Measurements from ENCODE around the gene CAMK2N1.

DNA sequence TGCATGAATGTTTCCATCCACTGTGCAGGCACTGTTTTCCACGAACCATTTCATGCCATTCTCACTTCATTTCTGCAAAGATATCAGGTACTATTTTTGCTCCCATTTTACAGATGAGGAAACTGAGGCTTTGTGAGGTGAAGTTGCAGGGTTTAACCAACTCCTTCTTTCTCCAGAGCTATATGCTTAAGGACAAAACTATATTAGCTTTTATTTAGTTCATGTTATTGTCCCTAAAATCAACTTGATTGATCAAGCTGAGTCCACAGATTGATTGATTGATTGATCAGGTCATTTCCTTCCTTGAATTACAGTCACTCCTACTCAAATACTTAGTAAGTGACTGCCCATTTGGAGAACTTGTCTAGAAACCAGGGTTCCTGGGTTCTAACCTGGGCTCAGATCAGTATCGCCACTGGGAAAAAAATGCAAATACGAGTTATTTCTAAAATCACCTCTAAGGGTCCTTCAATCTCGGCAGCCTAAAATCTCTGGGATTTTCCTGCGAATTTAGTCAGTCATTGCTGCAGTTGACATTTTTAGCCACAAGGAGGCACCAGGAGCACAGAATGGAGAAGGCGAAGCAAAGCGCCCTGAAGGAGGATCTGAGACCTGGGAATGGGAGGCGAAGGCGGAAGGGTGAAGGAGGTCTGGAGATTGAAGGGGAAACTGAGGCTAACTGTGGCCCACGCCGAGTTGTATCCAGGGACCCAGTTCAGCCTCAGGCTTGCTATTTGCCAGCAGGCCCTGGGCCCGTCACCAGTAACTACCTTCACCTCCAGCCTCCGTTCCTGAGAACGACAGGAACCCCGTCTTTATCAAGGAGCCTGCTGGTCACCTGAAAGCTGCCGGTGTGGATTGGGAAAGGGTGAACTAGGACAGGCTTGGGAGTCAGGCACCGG is 36.2 kb upstream of the CAMK2N1 start:
- TF ChIP-seq, protein P1, sequence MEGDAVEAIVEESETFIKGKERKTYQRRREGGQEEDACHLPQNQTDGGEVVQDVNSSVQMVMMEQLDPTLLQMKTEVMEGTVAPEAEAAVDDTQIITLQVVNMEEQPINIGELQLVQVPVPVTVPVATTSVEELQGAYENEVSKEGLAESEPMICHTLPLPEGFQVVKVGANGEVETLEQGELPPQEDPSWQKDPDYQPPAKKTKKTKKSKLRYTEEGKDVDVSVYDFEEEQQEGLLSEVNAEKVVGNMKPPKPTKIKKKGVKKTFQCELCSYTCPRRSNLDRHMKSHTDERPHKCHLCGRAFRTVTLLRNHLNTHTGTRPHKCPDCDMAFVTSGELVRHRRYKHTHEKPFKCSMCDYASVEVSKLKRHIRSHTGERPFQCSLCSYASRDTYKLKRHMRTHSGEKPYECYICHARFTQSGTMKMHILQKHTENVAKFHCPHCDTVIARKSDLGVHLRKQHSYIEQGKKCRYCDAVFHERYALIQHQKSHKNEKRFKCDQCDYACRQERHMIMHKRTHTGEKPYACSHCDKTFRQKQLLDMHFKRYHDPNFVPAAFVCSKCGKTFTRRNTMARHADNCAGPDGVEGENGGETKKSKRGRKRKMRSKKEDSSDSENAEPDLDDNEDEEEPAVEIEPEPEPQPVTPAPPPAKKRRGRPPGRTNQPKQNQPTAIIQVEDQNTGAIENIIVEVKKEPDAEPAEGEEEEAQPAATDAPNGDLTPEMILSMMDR (IDR thresholded peaks at IDR 0.05 in 2 of 3, conservative IDR thresholded peaks at IDR 0.05 in 1 of 3; ENCODE audit: control insufficient read depth in 2 of 3, extremely low read depth in 1 of 3, insufficient read depth in 1 of 3, low read depth in 3 of 3, low read length in 3 of 3): peak; percentile 85 to 89 (median 87)
- TF ChIP-seq TAF1 (IDR thresholded peaks at IDR 0.05; ENCODE audit: borderline replicate concordance, low read depth, low read length): no peak
- TF ChIP-seq TCF7 (IDR thresholded peaks at IDR 0.05; ENCODE audit: borderline replicate concordance): no peak
- no peak for TF ChIP-seq PML (IDR thresholded peaks at IDR 0.05; ENCODE audit: low read length)
- no peak for TF ChIP-seq RB1 (IDR thresholded peaks at IDR 0.05; ENCODE audit: borderline replicate concordance)
- TF ChIP-seq SRF (IDR thresholded peaks at IDR 0.05; ENCODE audit: low read depth in 2 of 2, low read length in 2 of 2): no peak
- TF ChIP-seq NFXL1 (IDR thresholded peaks at IDR 0.05; ENCODE audit: borderline replicate concordance): no peak
- no peak for TF ChIP-seq BHLHE40 (IDR thresholded peaks at IDR 0.05; ENCODE audit: borderline replicate concordance in 1 of 2, low read depth in 2 of 2, low read length in 1 of 2)
- TF ChIP-seq, protein P2, sequence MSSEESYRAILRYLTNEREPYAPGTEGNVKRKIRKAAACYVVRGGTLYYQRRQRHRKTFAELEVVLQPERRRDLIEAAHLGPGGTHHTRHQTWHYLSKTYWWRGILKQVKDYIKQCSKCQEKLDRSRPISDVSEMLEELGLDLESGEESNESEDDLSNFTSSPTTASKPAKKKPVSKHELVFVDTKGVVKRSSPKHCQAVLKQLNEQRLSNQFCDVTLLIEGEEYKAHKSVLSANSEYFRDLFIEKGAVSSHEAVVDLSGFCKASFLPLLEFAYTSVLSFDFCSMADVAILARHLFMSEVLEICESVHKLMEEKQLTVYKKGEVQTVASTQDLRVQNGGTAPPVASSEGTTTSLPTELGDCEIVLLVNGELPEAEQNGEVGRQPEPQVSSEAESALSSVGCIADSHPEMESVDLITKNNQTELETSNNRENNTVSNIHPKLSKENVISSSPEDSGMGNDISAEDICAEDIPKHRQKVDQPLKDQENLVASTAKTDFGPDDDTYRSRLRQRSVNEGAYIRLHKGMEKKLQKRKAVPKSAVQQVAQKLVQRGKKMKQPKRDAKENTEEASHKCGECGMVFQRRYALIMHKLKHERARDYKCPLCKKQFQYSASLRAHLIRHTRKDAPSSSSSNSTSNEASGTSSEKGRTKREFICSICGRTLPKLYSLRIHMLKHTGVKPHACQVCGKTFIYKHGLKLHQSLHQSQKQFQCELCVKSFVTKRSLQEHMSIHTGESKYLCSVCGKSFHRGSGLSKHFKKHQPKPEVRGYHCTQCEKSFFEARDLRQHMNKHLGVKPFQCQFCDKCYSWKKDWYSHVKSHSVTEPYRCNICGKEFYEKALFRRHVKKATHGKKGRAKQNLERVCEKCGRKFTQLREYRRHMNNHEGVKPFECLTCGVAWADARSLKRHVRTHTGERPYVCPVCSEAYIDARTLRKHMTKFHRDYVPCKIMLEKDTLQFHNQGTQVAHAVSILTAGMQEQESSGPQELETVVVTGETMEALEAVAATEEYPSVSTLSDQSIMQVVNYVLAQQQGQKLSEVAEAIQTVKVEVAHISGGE (CRISPR knock-in tag; IDR thresholded peaks at IDR 0.05): no peak
